T-helper 1 cell (primary cell): ENCODE results near the gene TAOK2.
"Not testable (repeated sequence)": the region's sequence is repeated elsewhere in the genome, so short reads cannot be mapped to it uniquely, and the experiment has no call there.

ENCODE experiments used
- DNase-seq, 5 donors: peaks; one replicate each; pipeline ENCODE4 v3.0.0-alpha.2; 2012 to 2020

Gene TAOK2

DNA sequence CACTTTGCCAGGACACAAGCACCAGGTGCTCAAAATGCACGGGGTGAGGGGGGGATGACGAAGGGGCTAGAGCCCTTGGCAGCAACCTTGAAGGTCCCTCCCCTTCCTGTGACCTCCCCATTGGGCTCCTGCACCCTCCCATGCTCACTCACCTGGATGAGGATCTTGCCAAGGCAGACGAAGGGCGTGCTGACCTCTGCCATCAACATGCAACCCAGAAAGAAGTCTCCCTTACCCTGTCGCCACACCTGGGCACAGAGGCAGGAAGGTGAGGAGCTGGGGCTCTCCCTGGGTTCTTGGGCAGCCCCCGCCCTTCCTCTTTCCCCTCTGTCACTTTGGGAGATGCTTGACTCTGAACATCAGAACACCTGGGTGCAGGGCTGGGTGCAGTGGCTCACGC is 51.9 kb downstream of the TAOK2 start:
- no peak for DNase-seq

DNA sequence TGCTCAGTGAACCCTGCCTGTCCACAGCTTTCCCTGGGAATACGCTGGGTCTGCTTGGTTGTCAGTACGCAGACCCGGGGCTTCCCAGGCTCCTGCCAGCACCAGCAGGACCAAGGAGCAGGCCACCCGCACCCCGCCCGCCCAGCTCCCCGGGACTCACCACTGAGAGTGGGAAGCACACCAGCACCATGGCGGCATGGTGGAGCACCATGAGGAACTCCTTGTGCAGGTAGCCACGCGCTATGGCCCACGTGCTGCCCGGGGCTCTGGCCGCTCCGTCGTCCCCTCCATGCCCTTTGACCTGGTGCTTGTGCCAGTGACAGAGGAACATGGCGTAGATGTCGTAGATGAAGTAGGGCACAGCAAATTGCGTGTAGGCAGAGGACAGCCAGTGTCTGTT is 52.8 kb downstream of the TAOK2 start:
- no peak for DNase-seq

DNA sequence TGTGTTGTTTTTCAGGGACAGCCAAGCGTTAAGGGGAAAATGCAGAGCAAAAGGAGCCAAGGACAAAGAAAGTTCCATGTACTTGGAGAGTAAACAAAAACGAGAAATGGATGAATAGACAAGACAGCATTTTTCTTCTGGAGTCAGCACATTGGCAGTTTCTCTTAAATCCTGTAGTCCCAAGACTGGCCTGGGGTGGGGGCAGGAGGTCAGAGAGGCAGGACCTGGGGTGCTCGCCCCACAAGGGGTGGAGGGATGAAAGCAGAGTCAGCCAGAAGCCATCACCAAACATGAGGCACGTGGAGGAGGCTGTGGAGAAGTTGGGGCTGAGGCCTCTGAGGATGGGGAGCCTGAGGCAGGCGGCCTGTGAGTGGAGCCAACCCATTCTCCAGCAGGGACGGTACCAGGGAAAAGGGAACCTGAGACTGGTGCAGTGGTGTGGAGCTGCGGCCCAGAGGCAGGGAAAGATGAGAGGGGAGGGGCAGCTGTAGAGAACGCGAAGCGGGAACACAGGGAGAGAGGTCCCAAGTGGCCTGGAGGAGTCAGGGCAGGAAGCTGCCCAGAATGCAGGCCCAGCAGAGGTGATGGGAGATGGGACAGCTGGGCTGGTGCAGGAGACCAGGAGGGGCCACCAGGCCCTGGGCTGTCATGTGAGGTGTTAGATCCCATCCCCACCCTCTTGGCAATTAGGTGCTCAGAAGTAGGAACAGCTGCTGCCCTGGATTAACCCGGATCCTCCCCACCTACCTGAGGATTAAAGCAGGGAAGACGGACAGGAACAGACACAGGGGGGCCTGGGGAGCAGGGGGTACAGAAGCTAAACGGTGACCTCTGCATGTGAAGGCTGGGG is 54.1 kb downstream of the TAOK2 start:
- DNase-seq = no peak

DNA sequence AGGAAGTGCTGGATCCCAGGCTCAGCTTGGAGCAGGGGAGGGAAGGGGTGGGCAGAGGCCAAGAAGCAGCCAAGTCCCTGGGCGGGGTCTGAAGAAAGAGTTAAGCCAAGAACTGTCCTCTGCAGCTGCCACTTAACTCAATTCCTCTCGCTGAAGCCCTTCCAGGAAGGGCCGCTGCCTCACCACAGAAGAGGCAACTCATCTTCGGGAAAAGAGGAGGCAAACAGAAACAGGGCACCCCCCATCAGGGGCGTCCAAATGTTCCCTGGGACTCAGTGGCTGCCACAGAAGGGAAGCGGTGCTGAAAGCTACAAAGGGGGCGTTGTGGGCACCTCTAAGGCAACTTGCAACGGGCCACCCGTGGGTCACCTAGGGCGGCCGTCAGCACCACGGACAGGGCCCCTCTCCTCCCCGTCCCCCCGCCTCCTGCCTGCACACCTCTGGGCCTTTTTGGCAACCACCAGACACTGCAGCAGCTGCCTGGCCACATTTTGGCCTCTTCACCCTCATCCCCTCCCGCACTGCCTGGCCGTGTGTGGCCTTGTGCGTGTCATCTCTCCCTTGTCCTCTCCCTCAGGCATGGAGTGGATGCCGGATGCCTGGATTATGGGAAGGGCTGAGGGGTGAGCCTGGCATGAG is 54.9 kb downstream of the TAOK2 start:
- DNase-seq = no peak

DNA sequence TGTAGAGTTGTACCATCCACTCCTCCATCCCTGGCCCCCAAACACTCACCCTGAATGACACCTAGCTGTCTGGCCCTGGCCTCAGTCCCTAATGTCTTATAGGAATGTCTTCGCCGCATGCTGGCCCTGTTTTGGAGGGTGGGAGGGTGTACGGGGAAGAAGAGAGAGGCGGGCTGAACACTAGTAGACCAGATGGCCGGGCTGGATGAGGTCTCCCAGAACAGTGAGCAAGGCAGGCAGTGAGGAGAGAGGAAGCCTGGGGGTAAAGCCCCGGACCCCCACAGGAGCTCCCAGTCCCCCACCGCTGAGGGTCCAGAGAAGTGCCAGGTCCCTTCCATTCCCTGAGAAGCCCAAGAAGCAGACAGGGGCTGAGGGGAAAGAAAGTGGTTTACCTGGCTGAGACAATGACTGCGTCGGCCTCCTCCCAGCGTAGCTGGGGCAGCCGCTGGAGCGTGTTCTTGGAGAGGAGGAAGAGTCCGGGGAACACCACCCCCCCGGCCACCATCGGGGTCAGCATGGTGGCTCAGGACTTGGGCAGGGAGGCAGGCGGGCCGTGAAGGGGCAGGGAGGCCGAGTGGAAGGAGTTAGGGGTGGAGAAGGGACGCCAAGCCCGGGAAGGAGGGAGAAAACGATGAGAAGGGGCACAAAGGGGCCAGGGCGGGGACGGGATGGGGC is 56.5 kb downstream of the TAOK2 start:
- DNase-seq = no peak

DNA sequence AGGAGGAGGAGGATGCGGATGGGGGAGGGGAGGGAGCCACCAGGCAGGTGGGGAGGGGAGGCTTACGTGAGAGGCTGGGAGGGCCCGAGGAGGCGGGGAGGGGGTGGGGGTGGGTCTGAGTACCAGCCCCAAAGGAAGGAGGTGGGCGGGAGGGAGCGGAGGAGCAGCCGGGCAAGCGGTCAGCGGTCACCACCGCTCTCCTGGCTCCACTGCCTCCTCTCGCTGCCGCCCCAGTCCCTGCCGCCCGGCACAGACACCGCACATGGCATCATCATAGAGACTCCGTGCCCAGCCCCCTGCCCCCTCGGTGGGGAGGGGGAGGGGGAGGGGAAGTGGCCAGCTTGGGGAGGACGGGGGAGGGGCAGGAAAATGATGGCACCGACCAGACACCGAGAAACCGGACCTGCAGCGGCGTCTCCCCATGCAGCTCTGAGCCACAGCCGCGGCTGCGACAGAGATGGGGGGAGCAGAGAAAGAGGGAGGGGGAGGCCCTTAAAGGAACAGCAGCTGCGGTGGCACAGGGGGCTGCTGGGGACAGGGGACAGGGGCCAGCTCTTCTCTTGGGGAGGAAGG is 57.3 kb downstream of the TAOK2 start, which contains the start of gene TLCD3B:
TSS of gene TLCD3B (minus strand) at position 431 of the 573 bp plus-strand sequence. CDS start 744 bp downstream, outside the sequence.
- no peak for DNase-seq

DNA sequence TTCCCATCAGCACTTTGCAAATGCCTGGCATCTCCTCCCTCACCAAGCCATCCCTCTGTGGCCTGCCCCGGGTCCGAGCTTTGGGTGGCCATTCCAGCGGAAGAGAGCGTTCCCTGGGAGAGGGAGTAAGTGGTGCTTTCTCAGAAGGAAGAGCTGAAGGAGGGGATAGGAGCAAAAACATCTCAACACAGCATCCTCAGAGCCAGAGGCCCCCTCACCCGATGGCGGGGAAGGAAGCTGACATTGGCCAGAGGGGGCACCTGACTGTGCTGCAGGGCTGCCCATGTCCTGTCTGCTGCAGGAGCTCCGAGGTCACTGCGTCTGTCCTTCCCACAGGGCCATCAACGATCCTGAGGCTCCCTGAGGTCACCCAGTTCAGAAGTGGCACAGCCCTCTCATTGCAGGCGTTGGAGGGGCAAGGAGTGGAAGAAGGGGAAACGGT is 57.8 kb downstream of the TAOK2 start:
- no peak for DNase-seq

DNA sequence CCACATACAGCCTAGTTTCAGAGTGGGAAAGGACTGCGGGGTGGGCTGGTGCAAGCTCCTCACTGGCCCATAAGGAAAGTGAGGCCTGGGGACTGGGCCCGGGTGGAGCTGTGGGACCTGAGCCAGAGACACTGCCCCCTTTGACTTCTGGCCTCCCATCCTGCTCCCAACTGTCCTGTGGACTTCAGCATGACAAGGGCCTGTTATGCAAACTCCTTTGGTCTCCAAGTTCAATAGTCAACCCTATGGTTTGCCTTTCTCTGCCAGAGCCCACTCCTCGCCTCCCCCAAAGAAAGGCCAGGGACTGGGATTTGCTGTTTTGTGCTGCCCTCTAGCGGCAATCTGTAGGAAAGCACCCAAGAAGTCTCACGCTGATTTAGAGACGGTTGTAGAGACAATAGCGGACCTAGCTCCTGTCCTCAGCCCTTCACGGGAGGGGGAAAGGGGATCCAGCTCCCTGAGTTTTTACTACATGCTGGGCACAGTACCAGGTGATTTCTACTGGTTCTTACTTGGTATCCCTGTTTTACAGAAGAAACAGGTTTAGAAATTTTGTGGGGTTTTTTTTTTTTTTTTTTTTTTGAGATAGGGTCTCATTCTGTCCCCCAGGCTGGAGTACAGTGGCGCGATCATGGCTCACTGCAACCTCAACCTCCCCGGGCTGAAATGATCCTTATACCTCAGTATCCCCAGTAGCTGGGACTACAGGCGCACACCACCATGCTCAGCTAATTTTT is 58.6 kb downstream of the TAOK2 start:
- peak in 4 of 5 donors; percentile 43 to 65 (median 50) for DNase-seq

DNA sequence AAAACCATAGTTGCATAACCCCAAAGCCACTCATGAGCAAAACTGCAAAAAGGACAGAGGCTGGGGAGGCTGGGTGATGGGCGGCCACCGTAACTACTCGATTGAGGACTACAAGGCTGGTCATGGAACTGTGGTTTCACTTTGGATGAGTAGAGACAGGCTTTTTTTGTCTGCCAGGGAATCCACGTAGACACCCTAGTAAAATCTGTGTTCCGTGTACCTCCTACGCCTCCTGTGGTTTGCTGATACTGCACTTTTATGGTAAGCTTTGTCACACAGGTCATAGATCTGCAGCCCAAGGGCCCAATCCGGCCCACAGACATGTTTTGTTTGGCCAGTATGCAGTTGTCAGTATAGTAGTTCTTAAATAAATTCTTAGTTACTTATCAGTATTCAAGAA is 59.6 kb downstream of the TAOK2 start:
- no peak for DNase-seq

DNA sequence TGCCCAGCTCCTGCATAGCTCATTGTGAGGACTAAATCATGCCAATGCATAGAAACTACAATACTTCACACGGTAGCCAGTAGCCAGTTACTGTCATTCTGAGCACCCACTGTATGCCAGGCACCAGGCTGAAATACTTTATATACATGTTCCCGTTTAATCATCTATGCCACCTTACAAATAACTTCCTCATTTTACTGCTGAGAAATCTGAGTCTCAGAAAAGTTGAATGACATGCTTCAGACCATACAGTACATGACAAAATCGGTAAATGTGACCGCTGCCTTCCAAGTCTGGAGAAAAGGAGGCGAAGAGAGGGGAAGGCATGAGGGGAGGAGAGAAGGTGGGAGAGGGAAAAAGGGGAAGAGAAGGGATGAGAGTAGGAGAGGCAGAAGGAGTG is 66.6 kb downstream of the TAOK2 start:
- no peak for DNase-seq

DNA sequence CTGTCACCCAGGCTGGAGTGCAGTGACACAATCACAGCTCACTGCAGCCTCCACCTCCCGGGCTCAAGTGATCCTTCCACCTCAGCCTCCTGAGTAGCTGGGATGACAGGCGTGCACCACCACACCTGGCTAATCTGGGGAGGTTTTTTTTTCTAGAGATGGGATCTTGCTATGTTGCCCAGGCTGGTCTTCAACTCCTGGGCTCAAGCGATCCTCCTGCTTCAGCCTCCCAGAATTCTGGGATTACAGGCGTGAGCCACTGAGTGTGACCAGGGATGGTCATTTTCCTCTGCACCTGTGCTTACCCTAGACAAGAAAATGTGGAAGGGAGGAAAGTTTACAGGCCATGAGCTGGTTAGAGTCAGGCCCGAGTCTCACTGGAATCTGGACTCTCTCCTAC is 67.0 kb downstream of the TAOK2 start:
- DNase-seq = not testable (repeated sequence)

DNA sequence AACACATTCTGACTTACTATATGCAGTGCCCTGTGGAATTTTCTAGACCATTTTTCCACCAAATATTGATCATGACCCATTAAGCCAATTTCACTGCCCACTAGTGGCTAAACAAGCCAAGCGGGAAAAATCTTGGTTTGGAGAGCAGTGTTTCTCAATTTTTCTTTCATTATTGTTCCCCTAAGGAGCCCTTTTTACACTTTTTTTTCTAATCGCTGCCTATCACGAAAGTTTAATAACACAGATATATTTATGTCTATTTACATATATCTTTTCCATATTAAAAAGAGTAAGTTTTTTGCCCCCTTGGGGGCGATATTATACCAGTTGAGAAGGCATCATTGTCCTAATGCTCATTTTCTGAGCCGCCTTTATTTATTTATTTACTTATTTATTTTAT is 68.2 kb downstream of the TAOK2 start:
- no peak for DNase-seq
